OCI-LY1 (cell line): ENCODE measurements around the gene CD302.
"Not testable (repeated sequence)": the region's sequence is repeated elsewhere in the genome, so short reads cannot be mapped to it uniquely, and the experiment has no call there.

Experiments used
- H2AFZ ChIP-seq: fragments of 200-600 bp; sonication (generic), shearing (Covaris generic); 2 replicates; pipeline ENCODE4 v1.6.0; 2014; ENCODE audit warnings: antibody characterized with exemption, mild to moderate bottlenecking, low read length
- H3F3A ChIP-seq: fragments of 200-600 bp; sonication (generic), shearing (Covaris generic); 2 replicates; pipeline ENCODE4 v1.6.0; 2014; ENCODE audit warnings: mild to moderate bottlenecking, antibody characterized with exemption, low read length, moderate library complexity; ENCODE audit not compliant: insufficient read depth
- H3K27ac ChIP-seq: fragments of 200-600 bp; sonication (generic); 2 replicates; pipeline ENCODE4 v1.5.1; 2014; ENCODE audit warnings: low read length, mixed run types, mild to moderate bottlenecking, low read depth; ENCODE audit not compliant: poor library complexity, severe bottlenecking
- H3K27me3 ChIP-seq: fragments of 200-600 bp; sonication (generic); 2 replicates; pipeline ENCODE4 v1.6.0; 2014; ENCODE audit warnings: antibody characterized with exemption, mild to moderate bottlenecking, low read length, moderate library complexity; ENCODE audit not compliant: insufficient read depth
- H3K36me3 ChIP-seq: fragments of 200-600 bp; sonication (generic); 2 replicates; pipeline ENCODE4 v1.6.1; 2014; ENCODE audit warnings: mild to moderate bottlenecking, antibody characterized with exemption, low read length, moderate library complexity, mixed read lengths; ENCODE audit not compliant: insufficient read depth
- H3K4me1 ChIP-seq: fragments of 200-600 bp; sonication (generic); 2 replicates; pipeline ENCODE4 v1.5.1; 2014; ENCODE audit warnings: mild to moderate bottlenecking, low read length, moderate library complexity; ENCODE audit not compliant: insufficient read depth, severe bottlenecking
- H3K4me2 ChIP-seq: fragments of 200-600 bp; sonication (generic), shearing (Covaris generic); 2 replicates; pipeline ENCODE4 v1.6.1; 2014; ENCODE audit warnings: low read length
- H3K4me3 ChIP-seq: fragments of 200-600 bp; sonication (generic); 2 replicates; pipeline ENCODE4 v1.5.1; 2014; ENCODE audit warnings: low read length, low read depth, mild to moderate bottlenecking, mixed read lengths; ENCODE audit not compliant: poor library complexity, severe bottlenecking
- H3K79me2 ChIP-seq: fragments of 200-600 bp; shearing (Covaris generic); 2 replicates; pipeline ENCODE4 v1.6.1; 2016; ENCODE audit warnings: mixed run types, low read length, mixed read lengths; ENCODE audit not compliant: insufficient read depth
- H3K9ac ChIP-seq: fragments of 200-600 bp; sonication (generic), shearing (Covaris generic); 2 replicates; pipeline ENCODE4 v1.6.1; 2014; ENCODE audit warnings: mild to moderate bottlenecking, low read length, mixed read lengths
- H3K9me2 ChIP-seq: fragments of 200-600 bp; sonication (generic), shearing (Covaris generic); 2 replicates; pipeline ENCODE4 v1.6.1; 2014; ENCODE audit warnings: low read depth, mild to moderate bottlenecking, low read length, mixed read lengths
- H3K9me3 ChIP-seq: fragments of 200-600 bp; shearing (Covaris generic); 2 replicates; pipeline ENCODE4 v1.6.1; 2014; ENCODE audit warnings: low read length, mixed read lengths
- H4K20me1 ChIP-seq: fragments of 200-600 bp; sonication (generic), shearing (Covaris generic); 2 replicates; pipeline ENCODE4 v1.6.0; 2016; ENCODE audit warnings: mild to moderate bottlenecking, low read length; ENCODE audit not compliant: insufficient read depth
- CTCF ChIP-seq: fragments of 200-600 bp; sonication (generic), shearing (Covaris generic); IDR thresholded peaks from 2 replicates; pipeline ENCODE4 v1.5.1; 2017; ENCODE audit warnings: mild to moderate bottlenecking, antibody characterized with exemption, low read length, moderate library complexity, mixed read lengths
- EZH2 ChIP-seq: fragments of 200-600 bp; sonication (generic), shearing (Covaris generic); IDR thresholded peaks from 2 replicates; pipeline ENCODE4 v1.8.0; 2017; ENCODE audit warnings: borderline replicate concordance, mixed run types, mild to moderate bottlenecking, antibody characterized with exemption, low read length, moderate library complexity, mixed read lengths

CD302 gene

GRCh38 chr2:159792599-159792998 is 5.4 kb downstream of the CD302 start:
- Histone ChIP-seq H4K20me1 (no peaks in the 10 kb centered on the region), H3K4me3 (no peak overlapping the region), H3K9ac (no peak overlapping the region), H3F3A (no peaks in the 10 kb centered on the region), H3K27ac (no peak overlapping the region), H3K36me3 (no peaks in the 10 kb centered on the region), H3K79me2 (peaks cover 9% of the 10 kb centered on the region; the same call in 1 of the 2 replicates), H3K27me3 (no peaks in the 10 kb centered on the region), H2AFZ (no peak overlapping the region), H3K4me1 (peaks cover 18% of the 10 kb centered on the region), H3K4me2 (no peak overlapping the region), H3K9me3 (no peaks in the 10 kb centered on the region), H3K9me2 (no peaks in the 10 kb centered on the region)
- TF ChIP-seq CTCF (no peak), EZH2 (no peak)

- H3K27ac ChIP-seq: no peak overlapping the region
- H3K4me2 ChIP-seq: no peak overlapping the region
- H3K9ac ChIP-seq: no peak overlapping the region
- H2AFZ ChIP-seq: no peak overlapping the region
- H3K4me1 ChIP-seq: peaks cover 13% of the 10 kb centered on the region
- no peaks in the 10 kb centered on the region for H4K20me1 ChIP-seq
- H3K79me2 ChIP-seq: peaks cover 9% of the 10 kb centered on the region; the same call in 1 of the 2 replicates
- H3K4me3 ChIP-seq: no peak overlapping the region
- H3K36me3 ChIP-seq: no peaks in the 10 kb centered on the region
- no peaks in the 10 kb centered on the region for H3K27me3 ChIP-seq
- no peak for TF ChIP-seq EZH2
- TF ChIP-seq CTCF: no peak
- no peaks in the 10 kb centered on the region for H3K9me2 ChIP-seq
- no peaks in the 10 kb centered on the region for H3K9me3 ChIP-seq
- no peaks in the 10 kb centered on the region for H3F3A ChIP-seq
Measured at GRCh38 chr2:159792036-159792435, 6.0 kb downstream of the CD302 start.

- Histone ChIP-seq H3K4me3 (no peak overlapping the region), H4K20me1 (no peaks in the 10 kb centered on the region), H3K9me3 (no peaks in the 10 kb centered on the region), H3K9me2 (no peaks in the 10 kb centered on the region), H3K27me3 (no peaks in the 10 kb centered on the region), H3K27ac (no peak overlapping the region), H3F3A (no peaks in the 10 kb centered on the region), H3K9ac (no peak overlapping the region), H3K4me1 (no peaks in the 10 kb centered on the region), H3K36me3 (no peaks in the 10 kb centered on the region), H3K79me2 (peaks cover under 1% of the 10 kb centered on the region; the same call in 1 of the 2 replicates), H3K4me2 (no peak overlapping the region), H2AFZ (no peak overlapping the region)
- TF ChIP-seq EZH2: no peak
Measured at GRCh38 chr2:159790323-159790722, 7.7 kb downstream of the CD302 start.

GRCh38 chr2:159788253-159788652 is 9.8 kb downstream of the CD302 start:
- no peak overlapping the region for H3K27ac ChIP-seq
- H3K4me3 ChIP-seq: no peak overlapping the region
- H3F3A ChIP-seq: no peaks in the 10 kb centered on the region
- TF ChIP-seq EZH2 (no peak), CTCF (no peak)
- no peaks in the 10 kb centered on the region for H4K20me1 ChIP-seq
- H2AFZ ChIP-seq: no peak overlapping the region
- H3K9ac ChIP-seq: no peak overlapping the region
- no peak overlapping the region for H3K4me2 ChIP-seq
- no peaks in the 10 kb centered on the region for H3K4me1 ChIP-seq
- H3K79me2 ChIP-seq: no peaks in the 10 kb centered on the region; the same call in 1 of the 2 replicates
- no peaks in the 10 kb centered on the region for H3K9me3 ChIP-seq
- no peaks in the 10 kb centered on the region for H3K27me3 ChIP-seq
- H3K9me2 ChIP-seq: no peaks in the 10 kb centered on the region
- no peaks in the 10 kb centered on the region for H3K36me3 ChIP-seq

- not testable (repeated sequence) for H3K4me2 ChIP-seq, H4K20me1 ChIP-seq, H3K4me3 ChIP-seq, H3K27me3 ChIP-seq, H3K9ac ChIP-seq, H3K27ac ChIP-seq, H3F3A ChIP-seq, H3K9me3 ChIP-seq, H3K36me3 ChIP-seq, H3K4me1 ChIP-seq, H3K79me2 ChIP-seq, H2AFZ ChIP-seq, H3K9me2 ChIP-seq
Measured at GRCh38 chr2:159787647-159788046, 10.4 kb downstream of the CD302 start.
